OCI-LY3 (cell line): ENCODE results near the gene GSTT2B.
"Not testable (repeated sequence)": the region's sequence is repeated elsewhere in the genome, so short reads cannot be mapped to it uniquely, and the experiment has no call there.

ENCODE experiments used
- H2AFZ ChIP-seq: fragments of 200-600, 300-600 bp; shearing (Covaris generic); 2 replicates; pipeline ENCODE4 v1.6.0; 2014; ENCODE audit warnings: antibody characterized with exemption, low read depth, low read length
- H3K27ac ChIP-seq: fragments of 200-600, 300-600 bp; sonication (generic); 2 replicates; pipeline ENCODE4 v1.5.1; 2014; ENCODE audit warnings: mild to moderate bottlenecking, low read length, moderate library complexity, mixed read lengths
- H3K27me3 ChIP-seq: fragments of 200-600, 300-600 bp; sonication (generic); 2 replicates; pipeline ENCODE4 v1.6.1; 2014; ENCODE audit warnings: low read depth, low read length, mixed read lengths
- H3K36me3 ChIP-seq: fragments of 200-600, 300-600 bp; sonication (generic); replicated peaks from 2 replicates; pipeline ENCODE3; 2014; ENCODE audit warnings: low read depth, low read length, mixed read lengths
- H3K4me1 ChIP-seq: fragments of 300-600, 200-600 bp; sonication (generic); 2 replicates; pipeline ENCODE4 v1.6.1; 2014; ENCODE audit warnings: low read length, mixed read lengths
- H3K4me2 ChIP-seq: fragments of 200-600, 300-600 bp; sonication (generic); 2 replicates; pipeline ENCODE4 v1.6.1; 2014; ENCODE audit warnings: low read length, mixed read lengths
- H3K4me3 ChIP-seq: fragments of 300-600, 200-600 bp; sonication (generic); 2 replicates; pipeline ENCODE4 v1.5.1; 2014; ENCODE audit warnings: antibody characterized with exemption, mild to moderate bottlenecking, low read length, moderate library complexity
- H3K79me2 ChIP-seq: fragments of 300-600, 200-600 bp; shearing (Covaris generic); 2 replicates; pipeline ENCODE4 v1.6.1; 2014; ENCODE audit warnings: mild to moderate bottlenecking, low read length, mixed read lengths
- H3K9ac ChIP-seq: fragments of 300-600, 200-600 bp; shearing (Covaris generic); 2 replicates; pipeline ENCODE4 v1.6.0; 2014; ENCODE audit warnings: mild to moderate bottlenecking, low read length, moderate library complexity
- H3K9me3 ChIP-seq: fragments of 200-600, 300-600 bp; shearing (Covaris generic); 2 replicates; pipeline ENCODE4 v1.6.1; 2014; ENCODE audit warnings: low read length, mixed read lengths; ENCODE audit not compliant: insufficient read depth
- H4K20me1 ChIP-seq: fragments of 200-600, 300-600 bp; sonication (generic); 2 replicates; pipeline ENCODE4 v1.6.1; 2016; ENCODE audit warnings: low read length, mixed read lengths; ENCODE audit not compliant: insufficient read depth
- CTCF ChIP-seq: fragments of 200-600, 300-600 bp; sonication (generic); IDR thresholded peaks from 2 replicates; pipeline ENCODE4 v1.5.1; 2014; ENCODE audit warnings: antibody characterized with exemption, low read length, low read depth
- EZH2phosphoT487 ChIP-seq: fragments of 200-600 bp; shearing (Covaris generic); IDR thresholded peaks from 2 replicates; pipeline ENCODE4 v1.6.1; 2018; ENCODE audit warnings: antibody characterized with exemption, mixed run types, low read depth

The GSTT2B gene

GRCh38 chr22:23984430-23984829, 23.4 kb upstream of the GSTT2B start:
- Histone ChIP-seq H2AFZ (no peak overlapping the region), H3K27ac (no peak overlapping the region)
- TF ChIP-seq EZH2phosphoT487 (no peak), CTCF (peak; percentile 55)

GRCh38 chr22:23980567-23980966, 19.6 kb upstream of the GSTT2B start:
- H2AFZ ChIP-seq, H3K4me1 ChIP-seq, H3K27ac ChIP-seq, H3K9me3 ChIP-seq, H3K9ac ChIP-seq, H3K4me3 ChIP-seq, H3K36me3 ChIP-seq, H3K4me2 ChIP-seq, H4K20me1 ChIP-seq, H3K27me3 ChIP-seq, H3K79me2 ChIP-seq: not testable (repeated sequence)

More at GRCh38 chr22:23984430-23984829, 23.4 kb upstream of the GSTT2B start:
- Histone ChIP-seq H3K27me3 (no peaks in the 10 kb centered on the region), H4K20me1 (no peaks in the 10 kb centered on the region), H3K4me1 (no peaks in the 10 kb centered on the region), H3K4me3 (no peak overlapping the region), H3K9me3 (no peaks in the 10 kb centered on the region), H3K4me2 (no peak overlapping the region), H3K9ac (no peak overlapping the region), H3K36me3 (no peaks in the 10 kb centered on the region), H3K79me2 (no peaks in the 10 kb centered on the region)

GRCh38 chr22:23979557-23980240, 18.7 kb upstream of the GSTT2B start, which contains the start of gene GSTT2:
Gene GSTT2, plus strand, starts transcription at chr22:23980134.
- not testable (repeated sequence) for H3K79me2 ChIP-seq, H3K27ac ChIP-seq, H3K9ac ChIP-seq, H3K9me3 ChIP-seq, H3K4me1 ChIP-seq, H3K36me3 ChIP-seq, H3K4me2 ChIP-seq, H4K20me1 ChIP-seq, H3K27me3 ChIP-seq, H2AFZ ChIP-seq, H3K4me3 ChIP-seq

- not testable (repeated sequence) for H3K27me3 ChIP-seq, H3K9ac ChIP-seq, H3K4me1 ChIP-seq, H3K4me3 ChIP-seq, H4K20me1 ChIP-seq, H3K4me2 ChIP-seq, H2AFZ ChIP-seq, H3K9me3 ChIP-seq, H3K36me3 ChIP-seq, H3K79me2 ChIP-seq, H3K27ac ChIP-seq
Measured at GRCh38 chr22:23977304-23977703, 16.3 kb upstream of the GSTT2B start.

GRCh38 chr22:23974836-23975352, 13.9 kb upstream of the GSTT2B start:
- H3K4me1 ChIP-seq, H3K9me3 ChIP-seq, H3K27ac ChIP-seq, H4K20me1 ChIP-seq, H3K9ac ChIP-seq, H3K4me2 ChIP-seq, H3K27me3 ChIP-seq, H2AFZ ChIP-seq: not testable (repeated sequence)
- Histone ChIP-seq H3K36me3 (peaks cover 21% of the 10 kb centered on the region), H3K4me3 (peak overlapping the region; percentile 31; the same call in 1 of the 2 replicates), H3K79me2 (peaks cover 19% of the 10 kb centered on the region)

- not testable (repeated sequence) for H3K27ac ChIP-seq, H3K4me2 ChIP-seq, H3K9me3 ChIP-seq, H4K20me1 ChIP-seq, H3K4me1 ChIP-seq, H2AFZ ChIP-seq, H3K9ac ChIP-seq, H3K27me3 ChIP-seq
- H3K4me3 ChIP-seq, result peak within 1 kb of the TSS; percentile 31; the same call in 1 of the 2 replicates
- peaks cover 26% of the 10 kb centered on the region for H3K36me3 ChIP-seq
- H3K79me2 ChIP-seq, result peaks cover 23% of the 10 kb centered on the region
Measured at GRCh38 chr22:23974345-23974744, 13.3 kb upstream of the GSTT2B start, which contains the start of gene DDT. Gene DDT, minus strand, starts transcription at chr22:23974441. Its CDS starts 27 bp downstream, at chr22:23974414.

GRCh38 chr22:23971927-23972326, 10.9 kb upstream of the GSTT2B start:
- not testable (repeated sequence) for H3K4me2 ChIP-seq, H4K20me1 ChIP-seq, H3K27me3 ChIP-seq, H2AFZ ChIP-seq, H3K27ac ChIP-seq, H3K4me3 ChIP-seq, H3K4me1 ChIP-seq, H3K9ac ChIP-seq, H3K9me3 ChIP-seq
- peaks cover 28% of the 10 kb centered on the region for H3K79me2 ChIP-seq
- peaks cover 30% of the 10 kb centered on the region for H3K36me3 ChIP-seq
